Measurements from ENCODE around the gene ABCC1. TPM values are rescaled to one million over a fixed set of nuclear protein-coding genes. Genes with fewer than 3 reads are reported as not detected.
A peak's percentile ranks its signal among the peaks of the same experiment; 100 is the strongest.

The ABCC1 gene
- total RNA-seq, 1 donor from 2014 or later, result 16.6 TPM

DNA sequence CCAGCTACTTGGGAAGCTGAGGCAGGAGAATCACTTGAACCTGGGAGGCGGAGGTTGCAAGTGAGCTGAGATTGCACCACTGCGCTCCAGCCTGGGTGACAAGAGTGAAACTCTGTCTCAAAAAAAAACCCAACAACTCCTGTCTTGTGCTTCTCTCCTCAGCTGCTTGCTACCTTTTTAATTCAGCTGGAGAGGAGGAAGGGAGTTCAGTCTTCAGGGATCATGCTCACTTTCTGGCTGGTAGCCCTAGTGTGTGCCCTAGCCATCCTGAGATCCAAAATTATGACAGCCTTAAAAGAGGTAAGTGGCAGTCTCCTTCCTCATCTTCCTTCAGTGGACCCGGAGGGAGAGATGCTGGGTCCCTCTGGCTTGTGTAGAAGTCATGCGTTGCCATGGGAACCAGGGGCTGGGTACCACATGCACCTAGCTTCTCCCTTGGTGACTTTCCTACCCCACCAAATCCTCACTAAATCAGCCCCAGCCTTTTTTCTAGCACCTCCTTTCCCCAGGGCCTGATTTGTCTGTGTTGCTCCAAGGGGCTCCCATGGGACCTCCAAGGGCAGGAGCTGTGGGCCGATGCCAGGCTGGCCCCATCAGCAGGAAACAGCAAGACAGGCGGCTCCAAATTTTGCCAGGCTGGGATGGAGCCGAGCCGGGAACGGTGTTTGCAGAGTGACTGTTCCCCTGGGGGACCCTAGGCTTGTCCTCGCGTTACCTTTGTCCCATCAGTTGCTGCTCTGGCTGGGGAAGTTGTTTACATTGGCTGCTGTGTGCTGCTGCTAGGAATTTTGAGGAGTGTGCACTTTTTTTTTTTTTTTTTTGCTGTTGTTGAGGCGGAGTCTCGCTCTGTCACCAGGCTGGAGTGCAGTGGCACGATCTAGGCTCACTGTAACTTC lies 65.2 kb downstream of the ABCC1 start:
- no peak for DNase-seq (ENCODE audit: low spot score)

DNA sequence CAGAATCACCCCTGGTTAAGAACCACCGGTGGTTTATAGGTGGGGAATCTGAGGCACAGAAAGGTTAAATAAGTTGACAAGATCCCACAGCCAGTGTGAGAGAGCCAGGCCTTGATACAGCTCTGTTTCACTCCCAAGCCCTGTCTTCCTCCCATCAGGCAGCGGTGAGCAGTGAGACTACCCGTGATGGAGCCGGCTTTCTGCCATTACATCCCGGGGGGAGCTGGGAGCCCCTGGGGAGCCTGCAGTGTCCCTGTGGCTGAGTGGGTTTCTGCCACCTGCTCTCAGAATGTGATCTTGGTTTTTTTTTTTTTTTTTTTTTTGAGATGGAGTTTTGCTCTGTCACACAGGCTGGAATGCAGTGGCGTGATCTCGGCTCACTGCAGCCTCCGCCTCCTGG lies 66.4 kb downstream of the ABCC1 start:
- intact Hi-C loops (cut with DNase I), result no loop called here
- DNase-seq (ENCODE audit: low spot score), result no peak

More for the DNA sequence above, 65.2 kb downstream of the ABCC1 start:
- intact Hi-C loops (cut with DNase I), result no loop called here

DNA sequence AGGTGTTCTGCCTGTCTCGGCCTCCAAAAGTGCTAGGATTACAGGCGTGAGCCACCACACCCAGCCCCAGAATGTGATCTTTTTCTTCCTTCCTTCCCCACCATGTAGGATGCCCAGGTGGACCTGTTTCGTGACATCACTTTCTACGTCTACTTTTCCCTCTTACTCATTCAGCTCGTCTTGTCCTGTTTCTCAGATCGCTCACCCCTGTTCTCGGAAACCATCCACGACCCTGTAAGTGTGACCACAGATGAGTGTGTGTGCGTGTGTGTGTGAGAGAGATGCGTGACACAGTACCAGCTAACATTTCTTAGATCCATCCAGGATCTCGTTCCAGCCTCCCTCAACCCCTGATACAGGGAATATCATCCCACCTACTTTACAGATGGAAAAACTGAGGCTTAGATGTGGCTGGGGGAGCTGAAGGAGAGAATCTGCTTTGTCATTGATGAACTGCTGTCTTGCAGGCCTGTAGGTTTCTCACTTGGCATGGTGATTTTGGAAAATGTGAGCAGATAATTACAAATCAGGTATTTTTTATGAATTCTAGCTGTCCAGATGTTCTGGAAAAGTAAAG lies 67.1 kb downstream of the ABCC1 start:
- intact Hi-C loops (cut with DNase I), result no loop called here

DNA sequence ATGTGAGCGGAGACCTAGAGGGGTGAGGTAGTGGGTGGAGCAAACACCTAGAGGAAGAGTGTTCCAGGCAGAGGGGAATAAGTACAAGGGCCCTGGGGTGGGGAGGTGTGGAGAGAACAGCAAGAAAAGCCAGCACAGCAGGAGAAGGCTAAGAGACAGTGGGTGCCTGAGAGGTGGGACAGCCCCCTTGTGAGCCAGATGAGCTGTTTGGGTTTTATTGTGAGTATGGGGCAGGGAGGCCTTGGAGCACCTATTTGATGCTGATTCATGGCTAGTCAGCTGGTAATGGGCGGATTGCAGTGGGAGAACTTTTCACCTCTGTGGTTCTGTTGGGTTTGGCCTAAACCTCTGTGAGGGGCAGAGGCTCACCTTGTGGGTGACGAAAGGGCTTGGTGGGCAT lies 68.4 kb downstream of the ABCC1 start:
- intact Hi-C loops (cut with DNase I), result no loop called here
- DNase-seq (ENCODE audit: low spot score), result no peak

More for the DNA sequence above, 67.1 kb downstream of the ABCC1 start:
- DNase-seq (ENCODE audit: low spot score), result no peak

DNA sequence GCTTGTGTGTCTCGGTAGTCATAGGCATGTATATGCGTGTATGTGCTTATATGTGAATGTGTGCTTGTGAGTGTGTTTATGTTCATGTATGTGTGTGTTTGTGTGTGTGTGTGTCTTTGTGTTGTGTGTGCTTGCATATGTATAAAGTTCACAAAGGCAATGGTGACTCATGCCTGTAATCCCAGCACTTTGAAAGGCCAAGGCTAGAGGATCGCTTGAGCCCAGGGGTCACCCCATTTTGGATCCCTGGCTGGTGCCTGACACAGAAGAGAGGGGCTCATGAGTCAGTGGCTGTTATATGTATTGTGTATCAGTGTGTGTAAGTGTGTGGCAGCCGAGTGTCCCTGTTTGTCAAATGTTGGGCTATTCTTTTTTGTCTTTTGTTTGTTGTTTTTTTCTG lies 69.3 kb downstream of the ABCC1 start:
- no peak for DNase-seq (ENCODE audit: low spot score)
- intact Hi-C loops (cut with DNase I), result no loop called here

DNA sequence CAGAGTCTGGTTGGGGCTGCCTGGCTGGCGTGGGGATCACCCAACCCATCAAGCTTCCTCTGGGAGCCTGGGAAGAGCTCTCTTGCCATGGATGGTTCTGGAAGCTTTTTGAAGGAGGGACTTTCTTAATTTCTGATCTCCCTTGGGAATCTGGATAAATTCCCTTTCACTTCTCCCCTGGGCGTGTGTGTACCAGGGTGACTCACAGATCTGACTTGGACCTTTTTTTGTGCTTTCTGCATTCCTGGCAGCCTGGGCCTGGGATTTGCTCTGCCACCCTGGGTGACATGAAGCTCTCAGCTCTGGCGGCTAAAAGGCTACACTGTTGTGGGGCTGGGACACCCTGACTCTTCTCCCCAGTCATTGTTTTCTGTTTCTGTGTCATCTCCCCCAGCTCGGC lies 70.1 kb downstream of the ABCC1 start:
- intact Hi-C loops (cut with DNase I), result no loop called here
- DNase-seq (ENCODE audit: low spot score), result no peak

DNA sequence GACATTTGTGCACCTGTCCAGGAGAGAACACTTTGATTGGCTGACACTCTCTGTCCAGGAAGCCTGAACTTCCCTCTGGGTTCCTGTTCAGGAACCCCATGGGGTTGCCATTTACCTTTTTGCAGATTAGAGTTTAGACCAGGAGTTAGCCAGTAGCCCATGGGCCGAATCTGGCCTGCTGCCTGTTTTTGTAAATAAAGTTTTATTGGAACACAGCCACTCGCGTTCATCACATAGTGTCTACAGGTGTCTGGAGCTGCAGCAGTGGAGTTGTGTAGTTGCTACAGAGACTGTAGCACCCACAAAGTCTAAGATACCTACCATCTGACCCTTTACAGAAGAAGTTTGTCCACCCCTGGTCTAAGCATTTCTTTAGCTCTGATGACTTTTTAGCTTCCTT lies 70.9 kb downstream of the ABCC1 start:
- intact Hi-C loops (cut with DNase I), result no loop called here
- no peak for DNase-seq (ENCODE audit: low spot score)

DNA sequence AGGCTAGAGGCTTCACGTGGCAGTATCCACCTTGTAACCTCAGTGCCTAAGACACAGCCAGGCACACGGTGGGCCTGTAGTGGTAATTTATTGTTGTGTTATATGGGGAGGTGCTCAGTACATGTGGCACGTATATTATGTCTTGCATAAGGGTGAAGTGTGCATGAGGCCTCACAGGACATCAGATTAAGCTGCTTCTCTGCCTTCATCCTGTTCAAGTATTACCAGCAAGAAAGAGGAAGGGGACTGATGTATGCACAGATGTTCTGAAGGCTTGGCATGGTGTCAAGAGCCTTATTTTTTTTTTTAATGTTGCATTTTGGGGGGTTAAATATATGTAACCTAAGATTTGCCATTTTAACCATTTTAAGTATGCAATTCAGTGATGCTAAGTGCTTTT lies 71.6 kb downstream of the ABCC1 start:
- DNase-seq (ENCODE audit: low spot score), result no peak
- intact Hi-C loops (cut with DNase I), result no loop called here

DNA sequence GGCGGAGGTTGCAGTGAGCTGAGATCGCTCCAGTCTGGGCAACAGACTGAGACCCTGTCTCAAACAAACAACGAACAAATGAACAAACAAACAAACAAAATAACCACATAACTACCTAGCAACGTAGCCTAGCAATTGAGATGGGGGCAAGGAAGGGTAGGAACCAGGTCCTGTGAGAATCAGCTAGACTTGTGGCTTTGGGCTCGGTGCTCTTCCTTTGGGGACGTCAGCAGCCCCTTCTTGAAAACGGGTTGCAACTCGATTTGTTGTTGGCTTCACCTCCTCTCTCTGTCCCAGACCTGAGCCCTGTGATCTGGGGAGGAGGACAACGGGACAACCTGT lies 72.2 kb downstream of the ABCC1 start:
- DNase-seq (ENCODE audit: low spot score), result no peak
- intact Hi-C loops (cut with DNase I), result no loop called here

DNA sequence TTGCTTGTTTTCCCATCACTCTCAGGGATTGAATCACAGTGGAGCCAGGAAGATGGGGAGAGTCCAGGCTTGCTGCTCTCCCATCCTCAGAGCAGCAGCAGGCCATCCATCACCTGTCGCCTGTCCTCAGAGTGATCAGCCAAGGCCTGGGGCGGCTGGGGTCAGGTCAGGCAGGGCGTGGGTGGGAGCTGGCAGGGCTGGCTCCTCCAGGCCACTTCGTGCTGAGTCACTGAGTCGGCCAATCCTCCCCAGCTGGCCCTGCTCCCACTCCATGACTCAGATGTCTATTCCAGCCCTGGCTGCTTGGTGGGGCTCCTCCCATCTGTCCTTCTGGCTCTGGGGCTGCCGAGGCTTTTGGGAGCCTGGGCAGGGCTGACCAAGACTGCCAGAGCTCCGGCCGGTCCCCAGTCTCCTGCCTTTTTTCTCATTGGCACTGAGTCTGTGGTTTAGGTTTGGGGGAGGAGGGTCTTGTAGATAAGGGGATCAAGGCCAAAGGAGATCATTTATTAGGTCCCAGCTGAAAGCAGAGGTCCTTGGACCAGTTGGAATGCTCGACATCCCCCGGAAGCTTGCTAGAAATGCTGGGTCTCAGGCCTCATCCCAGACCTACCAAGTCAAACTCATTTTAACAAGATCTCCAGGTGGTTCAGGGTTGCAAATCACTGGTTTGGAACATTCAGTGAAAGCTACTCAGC lies 72.7 kb downstream of the ABCC1 start:
- intact Hi-C loops (cut with DNase I), result loop anchor here (1.0 kb wide), 1 partner anchor 73 kb away; the partner anchor contains the start of gene ABCC1
- peak; percentile 97 for DNase-seq (ENCODE audit: low spot score)

DNA sequence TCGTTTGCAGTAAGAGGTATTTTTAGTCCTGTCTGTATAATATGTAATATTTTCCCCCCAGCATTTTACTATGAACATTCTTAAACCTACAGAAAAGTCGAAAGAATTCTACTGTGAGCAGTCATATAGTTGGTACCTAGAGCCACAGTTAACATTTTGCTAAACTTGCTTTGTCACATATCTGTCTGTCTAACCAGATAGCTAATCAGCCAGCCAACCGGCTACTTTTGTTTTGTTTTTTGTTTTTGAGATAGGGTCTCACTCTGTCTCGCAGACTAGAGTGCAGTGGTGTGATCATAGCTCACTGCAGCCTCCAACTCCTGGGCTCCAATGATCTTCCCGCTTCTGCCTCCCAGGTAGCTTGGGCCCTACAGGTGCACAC lies 73.3 kb downstream of the ABCC1 start:
- no peak for DNase-seq (ENCODE audit: low spot score)
- intact Hi-C loops (cut with DNase I), result loop anchor here (1.0 kb wide), 1 partner anchor 73 kb away; the partner anchor contains the start of gene ABCC1

DNA sequence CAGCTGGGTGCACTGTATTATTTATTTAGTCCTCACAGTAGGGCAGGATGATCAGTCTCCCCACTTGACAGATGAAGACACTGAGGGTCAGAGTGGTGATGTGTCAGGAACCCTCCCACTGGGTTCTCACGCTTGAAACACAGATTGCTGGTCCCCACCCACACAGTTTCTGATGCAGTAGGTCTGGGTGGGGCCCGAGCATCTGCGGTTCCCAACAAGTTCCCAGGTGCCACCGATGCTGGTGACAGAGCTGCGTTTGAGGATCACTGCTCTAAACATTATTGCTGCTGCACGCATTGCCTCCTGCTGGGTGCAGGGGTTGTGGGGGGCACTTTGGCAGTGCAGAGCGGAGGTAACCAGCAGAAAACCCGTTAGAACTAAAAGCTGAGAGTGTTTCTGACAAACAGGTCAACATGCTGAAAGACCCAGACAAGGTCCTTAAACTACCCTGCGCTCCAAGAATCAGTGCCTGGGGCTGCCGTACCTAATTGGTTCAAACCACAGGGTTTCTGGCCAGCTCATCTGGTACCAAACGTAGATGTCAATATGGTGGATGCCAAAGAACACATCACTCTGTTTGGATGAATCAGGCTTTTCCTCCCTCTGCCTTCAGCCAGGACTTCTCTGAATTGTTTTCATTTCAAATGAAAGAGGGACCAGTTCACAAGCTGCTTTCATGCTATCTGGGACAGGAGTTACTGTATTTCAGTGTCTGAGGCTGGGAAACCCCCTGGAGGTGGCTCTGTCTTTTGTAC lies 76.0 kb downstream of the ABCC1 start:
- intact Hi-C loops (cut with DNase I), result no loop called here
- DNase-seq (ENCODE audit: low spot score), result no peak

DNA sequence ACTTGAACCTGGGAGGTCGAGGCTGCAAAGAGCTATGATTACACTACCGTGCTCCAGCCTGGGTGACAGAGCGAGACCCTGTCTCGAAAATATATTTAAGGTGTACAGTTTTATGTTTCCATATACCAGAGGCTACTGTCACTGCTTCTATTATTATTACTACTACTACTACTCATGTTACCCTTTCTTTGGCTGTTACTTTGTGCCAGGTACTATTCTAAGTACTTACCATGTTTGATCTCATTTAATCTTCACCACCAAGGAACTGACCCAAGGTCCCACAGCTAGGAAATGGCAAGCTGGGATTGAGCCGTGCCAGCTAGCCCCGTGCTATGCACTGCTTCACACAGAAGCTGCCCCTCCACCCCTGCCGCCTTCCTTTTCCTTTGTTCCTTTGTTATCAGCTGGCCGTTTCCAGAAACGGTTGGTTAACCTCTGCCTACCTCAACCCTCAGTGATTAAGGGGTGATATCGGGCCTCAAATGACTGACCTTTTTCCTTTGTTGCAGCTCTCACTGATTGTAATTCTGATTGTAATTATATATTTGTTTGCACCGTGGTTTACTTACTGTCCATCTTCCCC lies 78.4 kb downstream of the ABCC1 start:
- intact Hi-C loops (cut with DNase I), result no loop called here
- DNase-seq (ENCODE audit: low spot score), result no peak

DNA sequence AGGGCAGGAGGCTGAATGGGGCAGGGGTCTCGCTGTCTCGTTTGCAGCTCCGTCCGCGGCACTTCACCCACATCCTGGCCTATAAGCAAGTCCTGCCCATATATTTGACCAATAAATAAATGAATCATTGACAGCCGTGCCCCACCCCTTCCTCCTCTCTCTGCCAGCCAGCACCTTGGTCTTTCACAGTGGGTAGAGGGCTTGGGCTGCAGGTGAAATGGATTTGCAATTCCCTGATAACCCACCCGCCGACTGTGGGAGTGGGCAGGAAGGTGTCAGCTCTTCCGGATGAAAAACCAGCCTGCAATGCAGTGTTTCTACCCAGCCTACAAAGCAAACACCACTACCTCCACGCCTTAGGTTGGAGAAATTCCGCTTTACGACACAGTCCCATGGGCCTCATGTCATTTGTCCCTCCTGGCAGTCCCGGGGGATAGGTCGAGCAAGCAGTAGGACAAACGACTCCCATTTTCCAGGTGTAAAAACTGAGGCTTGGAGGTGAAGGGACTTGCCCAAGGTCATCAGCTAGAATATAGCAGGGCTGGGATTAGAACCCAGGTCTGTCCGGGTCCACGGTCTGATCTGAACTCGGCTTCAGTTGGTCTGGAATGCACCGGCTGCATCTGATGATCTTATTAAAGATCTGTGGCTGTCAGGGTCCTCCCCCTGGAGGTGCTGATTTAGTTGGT lies 79.0 kb downstream of the ABCC1 start:
- no peak for DNase-seq (ENCODE audit: low spot score)
- intact Hi-C loops (cut with DNase I), result no loop called here

DNA sequence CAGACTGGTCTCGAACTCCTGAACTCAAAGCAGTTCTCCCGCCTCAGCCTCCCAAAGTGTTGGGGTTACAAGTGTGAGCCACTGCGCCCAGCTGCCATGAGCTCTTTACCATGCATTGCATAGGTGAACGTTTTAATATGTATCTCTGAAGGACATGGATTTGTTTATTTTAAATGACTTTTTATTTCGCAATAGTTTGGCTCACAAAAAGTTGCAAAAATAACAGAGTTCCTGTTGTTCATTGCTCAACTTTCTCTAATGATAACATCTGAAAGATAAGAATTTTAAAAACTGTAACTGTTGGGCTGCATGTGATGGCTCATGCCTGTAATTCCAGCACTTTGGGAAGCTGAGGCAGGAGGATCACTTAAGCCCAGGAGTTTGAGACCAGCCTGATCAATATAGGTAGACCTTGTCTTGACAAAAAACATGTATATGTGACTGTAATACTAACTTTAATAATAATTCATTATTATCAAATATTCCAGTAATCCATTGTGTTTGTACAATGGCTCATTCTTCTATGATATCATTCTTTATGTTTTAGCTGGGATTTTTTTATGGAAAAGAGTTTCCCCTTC lies 80.1 kb downstream of the ABCC1 start:
- intact Hi-C loops (cut with DNase I), result no loop called here
- DNase-seq (ENCODE audit: low spot score), result no peak

DNA sequence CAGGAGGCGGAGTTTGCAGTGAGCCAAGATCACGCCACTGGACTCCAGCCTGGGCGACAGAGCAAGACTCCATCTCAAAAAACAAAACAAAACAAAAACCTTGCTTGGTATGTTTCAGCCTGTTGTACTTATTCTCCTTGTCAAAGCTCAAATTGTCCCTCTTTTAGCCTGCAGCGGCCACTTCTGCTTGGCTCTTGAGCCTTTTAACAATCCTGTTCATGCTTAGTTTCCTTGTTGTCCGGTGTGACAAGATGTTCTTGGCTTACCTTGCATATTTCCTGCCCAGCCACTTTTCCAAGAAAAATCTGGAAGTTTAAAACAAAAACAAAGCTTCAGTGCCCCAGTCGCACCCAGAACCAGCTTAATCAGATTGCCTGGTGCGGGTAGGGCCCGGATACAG lies 81.0 kb downstream of the ABCC1 start:
- DNase-seq (ENCODE audit: low spot score), result no peak
- intact Hi-C loops (cut with DNase I), result no loop called here

DNA sequence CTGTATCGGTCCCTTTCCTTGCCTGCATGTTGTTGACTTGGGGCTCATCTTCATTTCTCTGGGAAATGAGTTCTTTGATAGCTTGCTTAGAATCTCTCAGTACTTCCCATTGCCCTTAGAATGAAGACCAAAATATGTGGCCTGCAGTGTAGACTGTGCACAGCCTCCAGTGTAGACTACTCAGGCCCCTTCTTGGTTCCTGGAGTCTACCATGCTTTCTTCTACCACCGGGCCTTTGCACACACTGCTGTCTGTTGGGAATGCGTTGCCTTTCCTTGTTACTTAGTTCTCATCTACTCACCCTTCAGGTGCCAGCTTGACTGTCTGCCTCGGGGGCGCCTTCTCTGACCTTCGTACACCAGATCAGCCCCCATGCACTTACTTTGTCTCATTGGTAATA lies 82.0 kb downstream of the ABCC1 start:
- no peak for DNase-seq (ENCODE audit: low spot score)
- intact Hi-C loops (cut with DNase I), result no loop called here

DNA sequence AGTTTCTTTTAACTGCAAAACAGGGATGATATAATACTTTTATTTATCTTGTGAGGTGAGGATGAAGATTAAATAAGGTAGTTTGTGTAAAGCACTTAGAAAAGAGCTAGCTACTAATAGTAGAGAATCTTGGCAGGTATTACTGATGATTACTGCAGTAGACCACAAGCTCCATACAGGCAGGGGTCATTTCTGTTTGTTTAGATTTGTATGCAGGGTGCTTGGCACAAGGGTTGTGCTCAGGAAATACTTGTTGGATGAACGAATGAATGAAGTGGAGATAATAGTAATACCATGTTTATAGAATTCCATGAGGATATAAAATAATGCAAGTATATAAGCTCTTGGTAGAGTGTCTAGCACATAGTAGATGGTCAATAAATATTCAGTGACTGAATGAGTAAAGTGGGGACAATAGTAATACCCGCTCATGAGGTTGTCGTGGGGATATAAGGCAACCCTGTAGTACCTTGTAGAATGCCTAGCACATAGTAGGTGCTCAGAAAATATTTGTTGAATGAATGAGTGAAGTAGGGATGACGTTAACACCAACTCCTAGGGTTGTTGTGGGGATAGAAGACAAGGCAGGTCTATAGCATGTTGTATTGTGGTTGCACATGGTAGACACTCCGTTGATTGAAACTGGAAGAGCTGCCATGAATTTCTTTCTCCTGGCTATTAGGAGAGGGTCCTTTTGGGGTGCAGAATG lies 83.0 kb downstream of the ABCC1 start:
- DNase-seq (ENCODE audit: low spot score), result no peak
- intact Hi-C loops (cut with DNase I), result no loop called here

Measured in cardiac septum (tissue), 1 donor.